Endothelial cell (in vitro differentiated cells): ENCODE measurements around the gene PTK7. TPM values are rescaled to one million over a fixed set of nuclear protein-coding genes. Genes with fewer than 3 reads are reported as not detected.

Experiments
- DNase-seq: peaks from one replicate; pipeline ENCODE4 v3.0.0; 2021; ENCODE audit warnings: low spot score
- H3K27ac Mint-ChIP-seq: one replicate; pipeline ENCODE4 v1.8.0; 2021; ENCODE audit warnings: mixed read lengths, inconsistent platforms; ENCODE audit not compliant: unreplicated experiment
- H3K27me3 Mint-ChIP-seq: one replicate; pipeline ENCODE4 v1.8.0; 2021; ENCODE audit warnings: mild to moderate bottlenecking, moderate library complexity, mixed read lengths, inconsistent platforms; ENCODE audit not compliant: unreplicated experiment
- H3K36me3 Mint-ChIP-seq: one replicate; pipeline ENCODE4 v1.8.0; 2021; ENCODE audit warnings: mild to moderate bottlenecking, low read depth, mixed read lengths, inconsistent platforms; ENCODE audit not compliant: unreplicated experiment
- H3K4me1 Mint-ChIP-seq: one replicate; pipeline ENCODE4 v1.8.0; 2021; ENCODE audit warnings: mild to moderate bottlenecking, mixed read lengths, inconsistent platforms; ENCODE audit not compliant: unreplicated experiment
- H3K4me3 Mint-ChIP-seq: one replicate; pipeline ENCODE4 v1.8.0; 2021; ENCODE audit warnings: mild to moderate bottlenecking, mixed read lengths, inconsistent platforms; ENCODE audit not compliant: unreplicated experiment
- H3K9me3 Mint-ChIP-seq: one replicate; pipeline ENCODE4 v1.8.0; 2021; ENCODE audit warnings: mixed read lengths, inconsistent platforms; ENCODE audit not compliant: unreplicated experiment
- total RNA-seq: library from RNA; stranded (reverse); fragmentation: NEBNext Ultra II Directional; extraction: Animal tissue kit (Norgen Biotek cat#: 25700); gene quantifications from one replicate; pipeline ENCODE4 v1.2.1, GENCODE V29; 2021; ENCODE audit not compliant: unreplicated experiment
- TF ChIP-seq, protein P1 (sequence below): fragments of 200-600 bp; sonication (generic); IDR thresholded peaks from one replicate; pipeline ENCODE4 v1.5.0; 2021; ENCODE audit warnings: antibody characterized with exemption; ENCODE audit not compliant: unreplicated experiment

Gene PTK7
- total RNA-seq, 1 donor from 2014 or later = 208 TPM

DNA sequence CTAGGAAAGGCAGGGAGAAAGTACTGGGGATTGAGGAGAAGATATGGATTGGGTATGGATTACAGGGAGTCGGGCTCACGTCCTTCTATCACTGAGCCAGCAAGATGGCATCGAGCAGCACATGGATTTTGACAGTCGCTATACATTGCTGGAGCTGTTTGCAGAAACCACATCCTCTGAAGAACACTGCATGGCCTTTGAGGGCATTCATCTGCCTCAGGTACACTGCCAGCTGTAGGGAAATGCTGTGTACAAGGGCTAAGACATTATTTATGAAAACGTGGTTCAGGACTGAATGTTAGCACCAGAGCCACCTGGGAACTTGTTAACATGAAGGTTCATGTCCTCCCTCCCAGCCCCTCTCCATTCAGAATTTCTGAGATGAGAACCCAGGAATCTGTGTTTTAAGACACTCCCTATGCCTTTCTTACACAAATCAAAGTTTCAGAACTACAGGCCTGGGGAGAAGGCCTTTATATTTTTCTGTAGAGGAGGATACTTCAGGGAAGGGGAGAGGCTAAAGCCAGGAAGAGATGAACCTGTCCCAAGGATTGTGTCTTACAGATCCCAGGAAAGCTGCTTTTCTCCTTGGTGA lies 109.4 kb downstream of the PTK7 start:
- Mint-ChIP-seq H3K9me3 (no peaks in the 10 kb centered on the region), H3K36me3 (peaks cover 33% of the 10 kb centered on the region), H3K27ac (no peak overlapping the region), H3K4me1 (peaks cover 29% of the 10 kb centered on the region), H3K27me3 (peaks cover 9% of the 10 kb centered on the region), H3K4me3 (peak overlapping the region; percentile 4)
- no peak for DNase-seq
- TF ChIP-seq, protein P1, sequence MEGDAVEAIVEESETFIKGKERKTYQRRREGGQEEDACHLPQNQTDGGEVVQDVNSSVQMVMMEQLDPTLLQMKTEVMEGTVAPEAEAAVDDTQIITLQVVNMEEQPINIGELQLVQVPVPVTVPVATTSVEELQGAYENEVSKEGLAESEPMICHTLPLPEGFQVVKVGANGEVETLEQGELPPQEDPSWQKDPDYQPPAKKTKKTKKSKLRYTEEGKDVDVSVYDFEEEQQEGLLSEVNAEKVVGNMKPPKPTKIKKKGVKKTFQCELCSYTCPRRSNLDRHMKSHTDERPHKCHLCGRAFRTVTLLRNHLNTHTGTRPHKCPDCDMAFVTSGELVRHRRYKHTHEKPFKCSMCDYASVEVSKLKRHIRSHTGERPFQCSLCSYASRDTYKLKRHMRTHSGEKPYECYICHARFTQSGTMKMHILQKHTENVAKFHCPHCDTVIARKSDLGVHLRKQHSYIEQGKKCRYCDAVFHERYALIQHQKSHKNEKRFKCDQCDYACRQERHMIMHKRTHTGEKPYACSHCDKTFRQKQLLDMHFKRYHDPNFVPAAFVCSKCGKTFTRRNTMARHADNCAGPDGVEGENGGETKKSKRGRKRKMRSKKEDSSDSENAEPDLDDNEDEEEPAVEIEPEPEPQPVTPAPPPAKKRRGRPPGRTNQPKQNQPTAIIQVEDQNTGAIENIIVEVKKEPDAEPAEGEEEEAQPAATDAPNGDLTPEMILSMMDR = no peak

DNA sequence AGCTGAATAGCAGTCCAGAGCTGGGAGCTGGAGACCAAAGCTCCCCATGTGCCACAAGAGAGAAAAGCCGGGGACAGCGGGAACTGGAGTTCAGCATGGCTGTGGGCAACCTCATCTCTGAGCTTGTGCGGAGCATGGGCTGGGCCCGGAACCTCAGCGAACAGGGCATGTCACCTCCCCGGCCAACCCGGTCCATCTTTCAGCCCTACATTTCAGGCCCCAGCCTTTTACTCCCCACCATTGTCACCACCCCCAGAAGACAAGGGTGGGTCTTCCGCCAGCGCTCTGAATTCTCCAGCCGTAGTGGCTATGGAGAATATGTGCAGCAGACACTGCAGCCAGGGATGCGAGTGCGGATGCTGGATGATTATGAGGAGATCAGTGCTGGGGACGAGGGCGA lies 109.9 kb downstream of the PTK7 start:
- Mint-ChIP-seq H3K27me3 (peaks cover 11% of the 10 kb centered on the region), H3K9me3 (no peaks in the 10 kb centered on the region), H3K36me3 (peaks cover 32% of the 10 kb centered on the region), H3K4me3 (no peak overlapping the region), H3K27ac (peak overlapping the region; percentile 3), H3K4me1 (peaks cover 27% of the 10 kb centered on the region)
- TF ChIP-seq, protein P1 = no peak
- DNase-seq = no peak

DNA sequence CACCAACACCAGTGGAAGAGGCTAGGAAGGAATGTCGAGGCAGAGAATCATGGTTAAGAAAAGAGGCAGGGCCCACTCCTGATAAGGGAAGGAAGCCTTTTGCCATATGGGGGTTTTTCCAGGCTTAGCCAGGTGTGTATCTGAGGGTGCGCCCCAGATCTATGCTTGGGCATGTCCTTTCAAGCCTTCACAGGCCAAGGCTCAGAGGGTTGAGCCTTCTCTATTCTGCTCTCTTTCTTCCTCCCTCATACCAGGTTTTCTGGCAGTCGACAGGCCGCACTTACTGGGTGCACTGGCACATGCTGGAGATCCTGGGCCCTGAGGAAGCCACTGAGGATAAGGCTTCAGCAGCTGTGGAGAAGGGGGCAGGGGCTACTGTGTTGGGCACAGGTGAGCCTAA lies 110.6 kb downstream of the PTK7 start:
- H3K36me3 Mint-ChIP-seq = peaks cover 25% of the 10 kb centered on the region
- peak overlapping the region; percentile 74 for H3K4me3 Mint-ChIP-seq
- TF ChIP-seq, protein P1 = no peak
- H3K9me3 Mint-ChIP-seq = no peaks in the 10 kb centered on the region
- peak overlapping the region; percentile 3 for H3K27ac Mint-ChIP-seq
- peaks cover 7% of the 10 kb centered on the region for H3K27me3 Mint-ChIP-seq
- H3K4me1 Mint-ChIP-seq = peaks cover 20% of the 10 kb centered on the region
- DNase-seq = no peak

DNA sequence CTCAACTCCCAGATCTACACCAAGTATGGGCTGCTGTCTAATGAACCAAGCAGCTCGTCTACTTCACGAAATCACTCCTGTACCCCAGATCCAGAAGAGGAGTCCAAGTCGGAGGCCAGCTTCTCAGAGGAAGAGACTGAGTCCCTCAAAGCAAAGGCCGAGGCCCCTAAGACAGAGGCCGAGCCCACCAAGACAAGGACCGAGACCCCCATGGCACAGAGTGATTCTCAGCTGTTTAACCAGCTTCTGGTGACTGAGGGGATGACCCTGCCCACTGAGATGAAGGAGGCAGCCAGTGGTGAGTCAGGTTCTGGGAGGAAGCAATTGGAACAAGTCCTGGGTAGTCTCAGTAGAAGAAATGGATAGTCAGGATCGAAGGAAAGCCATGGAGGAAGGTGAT lies 111.7 kb downstream of the PTK7 start:
- TF ChIP-seq, protein P1 = no peak
- no peak for DNase-seq
- H3K36me3 Mint-ChIP-seq = peaks cover 24% of the 10 kb centered on the region
- no peak overlapping the region for H3K4me3 Mint-ChIP-seq
- H3K27me3 Mint-ChIP-seq = peaks cover 5% of the 10 kb centered on the region
- no peaks in the 10 kb centered on the region for H3K9me3 Mint-ChIP-seq
- no peak overlapping the region for H3K27ac Mint-ChIP-seq
- peaks cover 14% of the 10 kb centered on the region for H3K4me1 Mint-ChIP-seq

DNA sequence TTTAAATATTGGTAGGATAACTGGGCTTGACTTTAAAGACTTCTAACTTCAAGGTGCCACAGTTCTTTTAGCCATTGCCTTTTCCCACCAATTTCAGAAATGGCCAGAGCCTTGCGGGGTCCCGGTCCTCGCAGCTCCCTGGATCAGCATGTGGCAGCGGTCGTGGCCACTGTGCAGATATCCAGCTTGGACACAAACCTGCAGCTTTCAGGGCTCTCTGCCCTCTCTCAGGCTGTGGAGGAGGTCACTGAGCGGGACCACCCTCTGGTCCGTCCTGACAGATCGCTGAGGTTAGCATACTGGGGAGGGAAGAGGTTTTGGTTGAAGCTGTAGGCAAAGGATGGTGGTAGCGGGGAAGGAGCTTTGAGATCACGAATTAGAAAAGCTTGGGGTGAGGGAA lies 112.3 kb downstream of the PTK7 start:
- Mint-ChIP-seq H3K27ac (no peak overlapping the region), H3K9me3 (no peaks in the 10 kb centered on the region)

More for the DNA sequence above, 112.3 kb downstream of the PTK7 start:
- TF ChIP-seq, protein P1 = no peak
- DNase-seq = no peak
- H3K27me3 Mint-ChIP-seq = peaks cover 5% of the 10 kb centered on the region
- no peak overlapping the region for H3K4me3 Mint-ChIP-seq
- H3K4me1 Mint-ChIP-seq = peaks cover 8% of the 10 kb centered on the region
- peaks cover 30% of the 10 kb centered on the region for H3K36me3 Mint-ChIP-seq
